ENCODE measurements around the gene DEFB129. TPM values are rescaled to one million over a fixed set of nuclear protein-coding genes. Genes with fewer than 3 reads are reported as not detected.

The DEFB129 gene, protein sequence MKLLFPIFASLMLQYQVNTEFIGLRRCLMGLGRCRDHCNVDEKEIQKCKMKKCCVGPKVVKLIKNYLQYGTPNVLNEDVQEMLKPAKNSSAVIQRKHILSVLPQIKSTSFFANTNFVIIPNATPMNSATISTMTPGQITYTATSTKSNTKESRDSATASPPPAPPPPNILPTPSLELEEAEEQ
- not detected for total RNA-seq

DNA sequence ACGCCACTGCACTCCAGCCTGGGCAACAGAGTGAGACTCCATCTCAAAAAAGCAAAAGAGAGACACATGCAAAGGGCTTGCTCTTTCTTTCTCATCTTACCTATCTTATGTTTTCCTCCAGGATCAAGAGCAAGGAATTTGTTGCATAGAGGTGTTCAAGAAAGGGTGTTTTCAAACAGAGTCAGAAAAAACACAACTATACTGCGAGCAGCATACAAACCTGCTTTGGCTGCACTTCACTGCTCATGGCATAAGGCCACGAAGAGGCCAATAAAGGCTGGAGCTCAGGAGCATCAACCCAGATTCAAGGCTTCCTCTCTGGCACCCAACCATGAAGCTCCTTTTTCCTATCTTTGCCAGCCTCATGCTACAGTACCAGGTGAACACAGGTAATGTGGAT, at the start of gene DEFB129:
Gene DEFB129 (plus strand): TSS at position 301 of the 400 bp plus-strand sequence. CDS start 31 bp downstream, at position 332.
- no peaks in the 10 kb centered on the region for H3K9me3 ChIP-seq
- H3K4me3 ChIP-seq: no peak within 1 kb of the TSS
- TF ChIP-seq, protein P1, sequence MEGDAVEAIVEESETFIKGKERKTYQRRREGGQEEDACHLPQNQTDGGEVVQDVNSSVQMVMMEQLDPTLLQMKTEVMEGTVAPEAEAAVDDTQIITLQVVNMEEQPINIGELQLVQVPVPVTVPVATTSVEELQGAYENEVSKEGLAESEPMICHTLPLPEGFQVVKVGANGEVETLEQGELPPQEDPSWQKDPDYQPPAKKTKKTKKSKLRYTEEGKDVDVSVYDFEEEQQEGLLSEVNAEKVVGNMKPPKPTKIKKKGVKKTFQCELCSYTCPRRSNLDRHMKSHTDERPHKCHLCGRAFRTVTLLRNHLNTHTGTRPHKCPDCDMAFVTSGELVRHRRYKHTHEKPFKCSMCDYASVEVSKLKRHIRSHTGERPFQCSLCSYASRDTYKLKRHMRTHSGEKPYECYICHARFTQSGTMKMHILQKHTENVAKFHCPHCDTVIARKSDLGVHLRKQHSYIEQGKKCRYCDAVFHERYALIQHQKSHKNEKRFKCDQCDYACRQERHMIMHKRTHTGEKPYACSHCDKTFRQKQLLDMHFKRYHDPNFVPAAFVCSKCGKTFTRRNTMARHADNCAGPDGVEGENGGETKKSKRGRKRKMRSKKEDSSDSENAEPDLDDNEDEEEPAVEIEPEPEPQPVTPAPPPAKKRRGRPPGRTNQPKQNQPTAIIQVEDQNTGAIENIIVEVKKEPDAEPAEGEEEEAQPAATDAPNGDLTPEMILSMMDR (IDR thresholded peaks at IDR 0.05): no peak
- no peak for TF ChIP-seq POLR2A (IDR thresholded peaks at IDR 0.05)
- H3K36me3 ChIP-seq: no peaks in the 10 kb centered on the region
- WGBS, 2 donors: 57 to 85% methylated on average over 3 of the region's 3 CpGs
- H3K4me1 ChIP-seq: no peaks in the 10 kb centered on the region
- DNase-seq: no peak
- no peak within 1 kb of the TSS for H3K27ac ChIP-seq
- H3K27me3 ChIP-seq: peaks cover 0 to 18% (median 0%) of the 10 kb centered on the region in 4 donors
- intact Hi-C loops (cut with DNase I): no loop called here

DNA sequence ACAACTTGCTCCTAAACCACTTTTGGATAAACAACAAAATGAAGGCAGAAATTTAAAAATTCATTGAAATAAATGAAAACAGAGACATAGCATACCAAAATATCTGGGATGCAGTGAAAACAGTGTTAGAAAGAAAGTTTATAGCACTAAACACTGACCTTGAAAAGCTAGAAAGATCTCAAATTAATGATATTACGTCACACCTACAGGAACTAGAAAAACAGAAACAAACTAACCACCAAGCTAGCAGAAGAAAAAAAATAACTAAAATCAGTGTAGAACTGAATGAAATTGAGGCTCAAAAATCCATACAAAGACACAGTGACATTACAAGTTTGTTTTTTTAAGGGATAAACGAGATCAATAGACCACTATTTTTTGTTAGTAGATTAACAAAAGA, 42.8 kb upstream of the DEFB129 start:
- DNase-seq: no peak
- H3K27ac ChIP-seq: no peak overlapping the region
- TF ChIP-seq POLR2A (IDR thresholded peaks at IDR 0.05): no peak
- TF ChIP-seq, protein P1 (IDR thresholded peaks at IDR 0.05): no peak
- H3K9me3 ChIP-seq: no peaks in the 10 kb centered on the region
- H3K36me3 ChIP-seq: no peaks in the 10 kb centered on the region
- intact Hi-C loops (cut with DNase I): no loop called here
- no peaks in the 10 kb centered on the region for H3K4me1 ChIP-seq
- H3K27me3 ChIP-seq: peaks cover 0 to 14% (median 0%) of the 10 kb centered on the region in 4 donors
- H3K4me3 ChIP-seq: no peak overlapping the region
- 42 to 48% methylated on average over 2 of the region's 2 CpGs for WGBS, 2 donors

DNA sequence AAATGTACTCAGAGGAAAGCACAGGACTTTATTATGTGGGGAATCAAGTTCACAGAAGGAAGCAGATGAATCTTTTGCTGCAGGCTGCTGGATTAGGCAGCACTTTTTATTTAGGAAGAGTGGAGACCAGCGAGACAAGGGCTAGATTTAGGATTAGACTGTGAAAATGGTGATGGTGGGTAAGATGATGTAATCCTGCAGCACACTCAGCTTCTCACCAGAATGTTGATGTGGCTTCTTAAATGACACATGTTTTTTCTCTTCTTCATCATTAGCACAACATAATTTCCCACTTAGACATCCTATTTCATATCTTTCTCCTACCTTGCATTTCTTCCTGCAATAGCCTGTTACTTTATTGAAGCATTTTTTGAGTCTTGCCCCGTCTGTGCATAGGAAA, 39.3 kb upstream of the DEFB129 start:
- 48 to 50% methylated on average over 2 of the region's 2 CpGs for WGBS, 2 donors
- H3K4me1 ChIP-seq: no peaks in the 10 kb centered on the region
- intact Hi-C loops (cut with DNase I): no loop called here
- TF ChIP-seq, protein P1 (IDR thresholded peaks at IDR 0.05): no peak
- no peak for TF ChIP-seq POLR2A (IDR thresholded peaks at IDR 0.05)
- H3K4me3 ChIP-seq: no peak overlapping the region
- no peak overlapping the region for H3K27ac ChIP-seq
- H3K9me3 ChIP-seq: no peaks in the 10 kb centered on the region
- no peak for DNase-seq
- H3K27me3 ChIP-seq: peaks cover 0 to 10% (median 0%) of the 10 kb centered on the region in 4 donors
- H3K36me3 ChIP-seq: no peaks in the 10 kb centered on the region

DNA sequence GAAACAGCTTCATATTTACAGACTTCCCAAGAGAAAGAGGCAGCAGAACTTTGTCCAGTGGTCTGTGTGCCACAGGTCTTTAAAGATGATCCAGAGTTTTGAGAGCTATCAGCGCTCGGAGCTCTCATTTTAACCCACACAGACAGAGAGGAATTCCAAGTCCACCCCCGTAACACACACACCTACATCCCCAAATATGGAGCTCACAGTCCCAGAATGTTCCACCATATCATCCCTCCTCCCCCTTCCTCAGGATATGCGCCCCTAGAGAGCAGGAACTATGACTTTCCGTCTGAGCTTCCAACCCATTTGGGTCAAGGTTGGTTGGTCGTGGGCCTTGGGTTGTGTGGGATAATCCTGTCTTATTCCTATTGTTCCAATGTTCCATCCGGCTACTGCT, 37.4 kb upstream of the DEFB129 start, which contains the start of gene DEFB128:
Gene DEFB128 (minus strand): TSS at position 101 of the 400 bp plus-strand sequence. CDS start 88 bp downstream, at position 13.
- Histone ChIP-seq H3K4me1 (no peaks in the 10 kb centered on the region), H3K27ac (no peak within 1 kb of the TSS), H3K9me3 (no peaks in the 10 kb centered on the region), H3K27me3 (peaks cover 0 to 21% (median 0%) of the 10 kb centered on the region in 4 donors), H3K4me3 (no peak within 1 kb of the TSS), H3K36me3 (no peaks in the 10 kb centered on the region)
- intact Hi-C loops (cut with DNase I): no loop called here
- WGBS, 2 donors: 51 to 55% methylated on average over 7 of the region's 7 CpGs
- DNase-seq: no peak
- TF ChIP-seq, protein P1 (IDR thresholded peaks at IDR 0.05): no peak
- no peak for TF ChIP-seq POLR2A (IDR thresholded peaks at IDR 0.05)

DNA sequence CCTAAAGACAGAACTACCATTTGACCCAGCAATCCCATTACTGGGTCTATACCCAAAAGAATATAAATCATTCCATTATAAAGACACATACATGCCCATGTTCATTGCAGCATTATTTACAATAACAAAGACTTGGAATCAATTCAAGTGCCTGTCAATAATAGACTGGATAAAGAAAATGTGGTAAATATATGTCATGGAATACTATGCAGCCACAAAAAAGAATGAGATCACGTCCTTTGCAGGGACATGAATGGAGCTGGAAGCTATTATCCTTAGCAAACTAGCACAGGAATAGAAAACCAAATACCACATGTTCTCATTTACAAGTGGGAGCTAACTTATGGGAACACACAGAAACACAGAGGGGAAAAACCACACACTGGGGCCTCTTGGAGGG, 28.8 kb upstream of the DEFB129 start:
- Histone ChIP-seq H3K9me3 (no peaks in the 10 kb centered on the region), H3K36me3 (no peaks in the 10 kb centered on the region), H3K4me1 (no peaks in the 10 kb centered on the region), H3K4me3 (no peak overlapping the region), H3K27ac (no peak overlapping the region), H3K27me3 (peaks cover 0 to 13% (median 0%) of the 10 kb centered on the region in 4 donors)
- no peak for DNase-seq
- no peak for TF ChIP-seq POLR2A (IDR thresholded peaks at IDR 0.05)
- TF ChIP-seq, protein P1 (IDR thresholded peaks at IDR 0.05): no peak
- WGBS, 2 donors: 75 to 81% methylated on average over 1 of the region's 1 CpG
- intact Hi-C loops (cut with DNase I): no loop called here

All from esophagus squamous epithelium (tissue), 5 donors.